HCT116 (cell line): ENCODE data around the gene KCTD4. TPM values are rescaled to one million over a fixed set of nuclear protein-coding genes. Genes with fewer than 3 reads are reported as not detected.

Experiments
- ATAC-seq: fragments of 200-7000 bp; cut with Tn5 transposase; 2 replicates; pipeline ENCODE4 v1.9.1; 2020; ENCODE audit warnings: mild to moderate bottlenecking, moderate library complexity
- BruUV-seq: library from RNA; stranded (reverse); fragments of 400-500 nt; replicated peaks from 2 replicates; lab custom pipeline; 2021; lab: Mats Ljungman, UMichigan
- CTCF ChIA-PET: fragments of 300-600 bp; sonication (Branson Sonifier 250); formaldehyde crosslinking; loops from one replicate; lab custom pipeline; 2021; ENCODE audit warnings: antibody characterized with exemption; lab: Charles Lee
- POLR2A ChIA-PET: fragments of 300-600, 350-600 bp; sonication (Branson Sonifier 250); formaldehyde crosslinking; loops from one replicate; lab custom pipeline; 2021; ENCODE audit warnings: antibody characterized with exemption; lab: Charles Lee
- RAD21 ChIA-PET, 2 experiments: fragments of 300-600 bp; sonication (Branson Sonifier 250); formaldehyde crosslinking; loops; one replicate each; lab custom pipeline; 2023; ENCODE audit warnings: low total read pairs in 2 of 2; ENCODE audit not compliant: uncharacterized antibody in 2 of 2, unreplicated experiment in 2 of 2, low non-redundant PET in 1 of 2; lab: Charles Lee
- DNase-seq: peaks from one replicate; pipeline ENCODE4 v3.0.0-alpha.2; 2010; ENCODE audit warnings: low read depth, low spot score
- H2AFZ ChIP-seq: fragments of 200-600 bp; shearing (Covaris generic), sonication (generic); 2 replicates; pipeline ENCODE4 v1.6.1; 2017; ENCODE audit warnings: low read depth, mixed run types, mixed read lengths, antibody characterized with exemption, low read length; ENCODE audit not compliant: poor library complexity, severe bottlenecking
- H3K27ac ChIP-seq: 2 replicates; pipeline ENCODE4 v1.5.1; 2012; ENCODE audit warnings: low read depth, low read length
- H3K27me3 ChIP-seq: fragments of 200-600 bp; sonication (generic); 2 replicates; pipeline ENCODE4 v1.6.1; 2016; ENCODE audit warnings: mixed run types, low read length, mixed read lengths; ENCODE audit not compliant: insufficient read depth
- H3K36me3 ChIP-seq, 2 experiments: fragments of 200-500 bp in 1 of 2; fragments of 200-600 bp in 1 of 2; sonication (Bioruptor generic) in 1 of 2; sonication (generic) in 1 of 2; 2 replicates each; pipeline versions ENCODE4 v1.5.1 to v1.6.1; 2014 to 2016; ENCODE audit warnings: low read length in 2 of 2, inconsistent platforms in 1 of 2, mixed read lengths in 1 of 2, mixed run types in 1 of 2; ENCODE audit not compliant: insufficient read depth in 2 of 2, control insufficient read depth in 1 of 2
- H3K4me1 ChIP-seq, 2 experiments: fragments of 200-600 bp in 1 of 2; sonication (generic) in 1 of 2; 2 replicates each; pipeline versions ENCODE4 v1.5.1 to v1.6.1; 2012 to 2017; ENCODE audit warnings: low read length in 2 of 2, inconsistent platforms in 1 of 2, mild to moderate bottlenecking in 1 of 2, mixed read lengths in 1 of 2, mixed run types in 1 of 2, moderate library complexity in 1 of 2; ENCODE audit not compliant: insufficient read depth in 2 of 2, control insufficient read depth in 1 of 2
- H3K4me2 ChIP-seq: fragments of 200-600 bp; sonication (generic); 2 replicates; pipeline ENCODE4 v1.6.1; 2017; ENCODE audit warnings: mixed run types, low read length, mixed read lengths
- H3K4me3 ChIP-seq, 2 experiments: fragments of 200-600 bp in 1 of 2; sonication (generic) in 1 of 2; replicated peaks in 1 of 2; 2 replicates each; pipeline ENCODE4 v1.5.1; 2011 to 2016; ENCODE audit warnings: low read length in 2 of 2, control low read depth in 1 of 2, low read depth in 1 of 2, mild to moderate bottlenecking in 1 of 2, mixed read lengths in 1 of 2, mixed run types in 1 of 2
- H3K79me2 ChIP-seq: fragments of 200-600 bp; sonication (generic); 2 replicates; pipeline ENCODE4 v1.6.1; 2017; ENCODE audit warnings: mild to moderate bottlenecking, mixed run types, low read length, moderate library complexity, mixed read lengths; ENCODE audit not compliant: insufficient read depth
- H3K9ac ChIP-seq: fragments of 200-600 bp; sonication (generic); 2 replicates; pipeline ENCODE4 v1.6.1; 2016; ENCODE audit warnings: low read length, mixed read lengths
- H3K9me2 ChIP-seq: fragments of 200-600 bp; sonication (generic), shearing (Covaris generic); 2 replicates; pipeline ENCODE4 v1.6.1; 2017; ENCODE audit warnings: mixed run types, mild to moderate bottlenecking, moderate library complexity; ENCODE audit not compliant: insufficient read depth
- H3K9me3 ChIP-seq, 2 experiments: fragments of 200-500 bp in 1 of 2; fragments of 200-600 bp in 1 of 2; sonication (Bioruptor generic) in 1 of 2; sonication (generic) in 1 of 2; 2 replicates each; pipeline ENCODE4 v1.6.1; 2014 to 2017; ENCODE audit warnings: low read length in 2 of 2, mixed read lengths in 2 of 2, inconsistent platforms in 1 of 2, low read depth in 1 of 2, mild to moderate bottlenecking in 1 of 2, mixed run types in 1 of 2, moderate library complexity in 1 of 2; ENCODE audit not compliant: control insufficient read depth in 1 of 2, insufficient read depth in 1 of 2
- H4K20me1 ChIP-seq: fragments of 200-600 bp; sonication (generic), shearing (Covaris generic); 2 replicates; pipeline ENCODE4 v1.6.1; 2017; ENCODE audit warnings: mixed run types, mild to moderate bottlenecking, moderate library complexity; ENCODE audit not compliant: insufficient read depth
- CBX3 ChIP-seq: IDR thresholded peaks from 2 replicates; pipeline ENCODE4 v1.6.1; 2012; ENCODE audit warnings: low read depth
- CEBPB ChIP-seq: IDR thresholded peaks from 2 replicates; pipeline ENCODE4 v1.6.1; 2012; ENCODE audit warnings: low read depth
- CTCF ChIP-seq, 3 experiments: fragments of 200-600 bp in 1 of 3; sonication (generic) in 1 of 3; IDR thresholded peaks in 2 of 3; conservative IDR thresholded peaks in 1 of 3; 2 replicates each; pipeline ENCODE4 v1.5.1; 2012 to 2017; ENCODE audit warnings: low read depth in 2 of 3, low read length in 2 of 3, antibody characterized with exemption in 1 of 3, borderline replicate concordance in 1 of 3, control low read depth in 1 of 3, mild to moderate bottlenecking in 1 of 3, mixed read lengths in 1 of 3, mixed run types in 1 of 3, moderate library complexity in 1 of 3; ENCODE audit not compliant: insufficient read depth in 1 of 3
- EGR1 ChIP-seq: IDR thresholded peaks from 2 replicates; pipeline ENCODE4 v1.6.1; 2012; ENCODE audit warnings: low read depth
- ELF1 ChIP-seq: IDR thresholded peaks from 2 replicates; pipeline ENCODE4 v1.6.1; 2012; ENCODE audit warnings: low read depth, borderline replicate concordance
- EZH2 ChIP-seq: fragments of 200-600 bp; sonication (generic); IDR thresholded peaks from 2 replicates; pipeline ENCODE4 v1.6.1; 2017; ENCODE audit warnings: antibody characterized with exemption, mixed run types
- POLR2A ChIP-seq: IDR thresholded peaks from 2 replicates; pipeline ENCODE4 v1.7.0; 2011; ENCODE audit warnings: borderline replicate concordance; ENCODE audit not compliant: insufficient read depth, insufficient read length; ENCODE audit errors: extremely low read depth
- RAD21 ChIP-seq: IDR thresholded peaks from 2 replicates; pipeline ENCODE4 v1.6.1; 2012; ENCODE audit warnings: low read depth, mild to moderate bottlenecking
- REST ChIP-seq: IDR thresholded peaks from 2 replicates; pipeline ENCODE4 v1.6.1; 2012; ENCODE audit warnings: low read depth
- SP1 ChIP-seq: IDR thresholded peaks from 2 replicates; pipeline ENCODE4 v1.6.1; 2012; ENCODE audit warnings: low read depth
- SRF ChIP-seq: IDR thresholded peaks from 2 replicates; pipeline ENCODE4 v1.6.1; 2012; ENCODE audit warnings: low read depth
- YY1 ChIP-seq: IDR thresholded peaks from 2 replicates; pipeline ENCODE4 v1.6.1; 2011; ENCODE audit warnings: low read length, low read depth, moderate library complexity, mild to moderate bottlenecking; ENCODE audit not compliant: insufficient replicate concordance; ENCODE audit errors: extremely low read depth
- ZBTB33 ChIP-seq: IDR thresholded peaks from 2 replicates; pipeline ENCODE4 v1.6.1; 2011; ENCODE audit warnings: mild to moderate bottlenecking, low read length, moderate library complexity; ENCODE audit not compliant: insufficient replicate concordance; ENCODE audit errors: extremely low read depth
- ZFX ChIP-seq: fragments of 450-650 bp; IDR thresholded peaks from 2 replicates; pipeline ENCODE4 v1.6.1; 2017
- ZNF274 ChIP-seq: fragments of 200-500 bp; sonication (Bioruptor generic); IDR thresholded peaks from 2 replicates; pipeline ENCODE4 v1.6.1; 2014; ENCODE audit warnings: mild to moderate bottlenecking, low read depth, low read length, inconsistent platforms
- intact Hi-C: fragments of 100-400 bp; cut with micrococcal nuclease; formaldehyde crosslinking; loops from 2 replicates; pipeline ENCODE4 v1.10.0; 2022
- total RNA-seq: library from RNA; stranded (reverse); gene quantifications from one replicate; pipeline ENCODE4 v1.2.1, GENCODE V29; 2021; ENCODE audit not compliant: unreplicated experiment

The KCTD4 gene
- total RNA-seq, 1 experiment from 2014 or later = not detected

DNA sequence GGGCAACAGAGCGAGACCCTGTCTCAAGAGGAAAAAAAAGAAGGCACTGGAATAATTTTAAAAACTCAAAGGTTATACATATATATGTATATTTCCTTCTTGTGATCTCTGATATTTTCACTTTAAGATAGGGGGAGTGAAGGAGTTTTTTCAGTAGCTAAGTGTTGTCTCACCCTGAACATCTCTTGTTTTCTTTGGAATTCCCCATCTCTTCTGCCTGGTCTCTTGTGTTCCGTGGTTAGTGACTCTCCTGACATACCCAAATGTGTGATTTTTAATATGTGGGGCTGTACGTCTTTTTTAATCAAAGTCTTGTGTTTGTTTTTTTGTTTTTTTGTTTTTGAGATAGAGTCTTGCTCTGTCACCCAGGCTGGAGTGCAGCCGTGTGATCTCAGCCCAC is 15.3 kb upstream of the KCTD4 start:
- peak overlapping the region; percentile 62 for H3K4me2 ChIP-seq
- no peaks in the 10 kb centered on the region for H3K9me3 ChIP-seq
- H3K4me1 ChIP-seq = peaks cover 39 to 70% of the 10 kb centered on the region in 2 experiments
- H3K36me3 ChIP-seq = no peaks in the 10 kb centered on the region
- no peaks in the 10 kb centered on the region for H3K9me2 ChIP-seq
- H2AFZ ChIP-seq = no peak overlapping the region
- BruUV-seq = no TSS peak
- ChIA-PET RAD21 (interaction anchor here in 1 of 2 experiments (0.6 kb wide), 1 partner anchor 88 kb away, joined by 6 read pairs; no protein-coding TSS in a partner anchor), CTCF (no interaction called here), POLR2A (no interaction called here)
- no peaks in the 10 kb centered on the region for H3K27me3 ChIP-seq
- ATAC-seq (no peak), DNase-seq (no peak)
- H3K79me2 ChIP-seq = peaks cover 48% of the 10 kb centered on the region
- TF ChIP-seq CBX3 (no peak), ZFX (no peak), SP1 (no peak), ZNF274 (no peak), REST (no peak), SRF (no peak), EZH2 (no peak), CTCF (IDR thresholded peaks at IDR 0.05 in 2 of 3, conservative IDR thresholded peaks at IDR 0.05 in 1 of 3; ENCODE audit: borderline replicate concordance in 1 of 3, insufficient read depth in 1 of 3, low read depth in 2 of 3, low read length in 2 of 3) (no peak), EGR1 (no peak), CEBPB (no peak), ZBTB33 (no peak), ELF1 (no peak), YY1 (no peak), RAD21 (no peak), POLR2A (no peak)
- H4K20me1 ChIP-seq = no peaks in the 10 kb centered on the region
- intact Hi-C loops = no loop called here
- no peak overlapping the region for H3K27ac ChIP-seq
- no peak overlapping the region for H3K4me3 ChIP-seq
- H3K9ac ChIP-seq = no peak overlapping the region
